B cell (primary cell): ENCODE results near the gene SPACA1. TPM values are rescaled to one million over a fixed set of nuclear protein-coding genes. Genes with fewer than 3 reads are reported as not detected.
A peak's percentile ranks its signal among the peaks of the same experiment; 100 is the strongest.

Source experiments
- ATAC-seq: fragments of 200-7000 bp; cut with Tn5 transposase; one replicate; pipeline ENCODE4 v1.10.0; 2021; ENCODE audit warnings: low read depth, mild to moderate bottlenecking, moderate number of reproducible peaks, moderate library complexity
- CTCF ChIA-PET: fragments of 350-600 bp; sonication (Branson Sonifier 250); formaldehyde crosslinking; loops from one replicate; lab custom pipeline; 2021; ENCODE audit warnings: antibody characterized with exemption, inconsistent platforms; lab: Charles Lee
- POLR2A ChIA-PET: fragments of 350-600 bp; sonication (Branson Sonifier 250); formaldehyde crosslinking; loops from one replicate; lab custom pipeline; 2021; ENCODE audit warnings: antibody characterized with exemption; lab: Charles Lee
- DNase-seq: peaks from one replicate; pipeline ENCODE4 v3.0.0; 2013
- H2AFZ ChIP-seq: 2 replicates; pipeline ENCODE4 v1.6.1; 2012; ENCODE audit warnings: mild to moderate bottlenecking, low read depth, low read length; ENCODE audit not compliant: insufficient read depth, poor library complexity, severe bottlenecking
- H3K27ac ChIP-seq, 2 donors: 1 replicate in 1 of 2; 2 replicates in 1 of 2; pipeline ENCODE4 v1.5.1; 2012 to 2013; ENCODE audit warnings: low read length in 2 of 2, mild to moderate bottlenecking in 2 of 2, moderate library complexity in 1 of 2
- H3K27me3 ChIP-seq, 4 experiments: fragments of 200-600 bp in 1 of 4; sonication (generic) in 1 of 4; replicated peaks in 1 of 4; 1 replicate in 2 of 4; 2 replicates in 2 of 4; pipeline versions ENCODE4 v1.6.1 to v1.7.0; 2013 to 2016; ENCODE audit warnings: low read length in 3 of 4, mild to moderate bottlenecking in 2 of 4, mixed read lengths in 1 of 4, moderate library complexity in 1 of 4; ENCODE audit not compliant: insufficient read depth in 4 of 4, control insufficient read depth in 3 of 4; ENCODE audit errors: control extremely low read depth in 1 of 4
- H3K36me3 ChIP-seq, 2 experiments: replicated peaks in 1 of 2; 1 replicate in 1 of 2; 2 replicates in 1 of 2; pipeline versions ENCODE4 v1.6.1 to v1.7.1; 2013; ENCODE audit warnings: low read length in 1 of 2; ENCODE audit not compliant: insufficient read depth in 2 of 2, control insufficient read depth in 1 of 2; ENCODE audit errors: control extremely low read depth in 1 of 2, extremely low read depth in 1 of 2
- H3K4me1 ChIP-seq, 2 donors: fragments of 200-600 bp in 1 of 2; sonication (generic) in 1 of 2; 1 replicate in 1 of 2; 2 replicates in 1 of 2; pipeline versions ENCODE4 v1.5.1 to v1.6.1; 2013 to 2017; ENCODE audit warnings: low read length in 2 of 2; ENCODE audit not compliant: control insufficient read depth in 2 of 2, insufficient read depth in 2 of 2
- H3K4me2 ChIP-seq: replicated peaks from 2 replicates; pipeline ENCODE3; 2012; ENCODE audit warnings: mild to moderate bottlenecking, low read depth, low read length; ENCODE audit not compliant: poor library complexity, severe bottlenecking
- H3K4me3 ChIP-seq, 5 experiments: fragments of 200-600 bp in 1 of 5; sonication (generic) in 1 of 5; 1 replicate in 3 of 5; 2 replicates in 2 of 5; pipeline versions ENCODE4 v1.5.1 to v1.7.0; 2011 to 2016; ENCODE audit warnings: low read length in 4 of 5, mild to moderate bottlenecking in 4 of 5, low read depth in 2 of 5, control low read depth in 1 of 5, moderate library complexity in 1 of 5; ENCODE audit not compliant: insufficient read depth in 1 of 5; ENCODE audit errors: control extremely low read depth in 1 of 5, extremely low read depth in 1 of 5
- H3K79me2 ChIP-seq: fragments of 200-600 bp; sonication (generic); one replicate; pipeline ENCODE4 v1.6.0; 2016; ENCODE audit warnings: low read length; ENCODE audit not compliant: control insufficient read depth, insufficient read depth
- H3K9ac ChIP-seq: fragments of 200-600 bp; sonication (generic); 2 replicates; pipeline ENCODE4 v1.6.1; 2017; ENCODE audit warnings: mild to moderate bottlenecking, low read length, moderate library complexity
- H3K9me3 ChIP-seq, 3 donors: one replicate each; pipeline versions ENCODE4 v1.6.1 to v1.7.1; 2013; ENCODE audit warnings: low read length in 2 of 3; ENCODE audit not compliant: control insufficient read depth in 2 of 3, insufficient read depth in 1 of 3; ENCODE audit errors: control extremely low read depth in 1 of 3
- H4K20me1 ChIP-seq: 2 replicates; pipeline ENCODE4 v1.6.0; 2012; ENCODE audit warnings: mild to moderate bottlenecking, low read length; ENCODE audit not compliant: insufficient read depth, control insufficient read depth, poor library complexity, severe bottlenecking
- H3K27ac Mint-ChIP-seq: one replicate; pipeline ENCODE4 v1.8.0; 2021; ENCODE audit warnings: mixed read lengths
- H3K27me3 Mint-ChIP-seq: one replicate; pipeline ENCODE4 v1.8.0; 2021; ENCODE audit warnings: mixed read lengths
- H3K4me1 Mint-ChIP-seq: one replicate; pipeline ENCODE4 v1.8.0; 2021; ENCODE audit warnings: mixed read lengths
- H3K4me3 Mint-ChIP-seq: one replicate; pipeline ENCODE4 v1.8.0; 2021; ENCODE audit warnings: mixed read lengths
- H3K9me3 Mint-ChIP-seq: one replicate; pipeline ENCODE4 v1.8.0; 2022; ENCODE audit warnings: mixed read lengths; ENCODE audit not compliant: insufficient read depth
- EZH2 ChIP-seq: IDR thresholded peaks from 2 replicates; pipeline ENCODE4 v1.6.1; 2012; ENCODE audit warnings: borderline replicate concordance, low read depth, mild to moderate bottlenecking, moderate library complexity, low read length; ENCODE audit not compliant: insufficient read depth, poor library complexity, severe bottlenecking
- WGBS: methylation state at CpG from one replicate; pipeline ENCODE4 v1.1.5; 2013; ENCODE audit warnings: missing lambda C conversion rate; ENCODE audit not compliant: insufficient coverage; 5-methylcytosine and 5-hydroxymethylcytosine counted together
- intact Hi-C: fragments of 100-400 bp; cut with micrococcal nuclease; formaldehyde crosslinking; loops from one replicate; pipeline ENCODE4 v1.10.0; 2022
- polyA plus RNA-seq: library from polyadenylated mRNA; depleted of rRNA; stranded (reverse); fragments of >200 nt; gene quantifications from 2 replicates; pipeline ENCODE4 v1.2.3, GENCODE V29; 2012
- total RNA-seq, 2 donors: library from RNA; stranded (reverse); fragments of 120-200 nt in 1 of 2; gene quantifications; 1 replicate in 1 of 2; 2 replicates in 1 of 2; pipeline versions ENCODE4 v1.2.3 to v1.2.4, GENCODE V29; 2013 to 2022
- TF ChIP-seq, protein P1 (sequence below): fragments of 200-600 bp; IDR thresholded peaks from one replicate; pipeline ENCODE4 v1.8.0; 2022; ENCODE audit warnings: antibody characterized with exemption, mild to moderate bottlenecking

SPACA1 gene
- total and polyA plus RNA-seq, 2 donors (not counting 1 experiment from before 2014, with no cell fraction given): not detected

DNA sequence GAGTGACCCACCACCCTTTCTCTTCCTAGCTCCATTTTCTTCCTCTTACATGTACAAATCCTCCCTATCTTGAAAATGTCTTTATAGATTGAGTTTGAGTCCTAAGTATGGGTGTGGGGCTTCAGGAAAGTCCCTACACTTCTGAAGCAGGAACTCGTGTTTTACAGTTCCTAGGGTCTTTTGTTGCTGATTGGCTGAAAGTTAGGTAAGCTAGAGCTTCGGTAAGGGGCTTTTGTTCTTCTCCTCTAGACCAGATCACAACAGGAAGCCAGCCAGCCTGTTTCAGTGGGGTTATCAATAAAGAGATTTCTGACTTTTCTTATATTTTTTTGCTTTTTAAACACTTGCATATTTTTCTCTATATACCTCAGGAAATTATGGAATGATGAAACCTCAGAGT, 67.2 kb downstream of the SPACA1 start:
- peaks cover 18 to 19% of the 10 kb centered on the region in 2 donors for H3K4me1 ChIP-seq
- peaks cover 0 to 2% (median 0%) of the 10 kb centered on the region in 4 experiments for H3K27me3 ChIP-seq
- H3K9me3 ChIP-seq: no peaks in the 10 kb centered on the region
- no peak overlapping the region for H3K4me3 ChIP-seq
- peak overlapping the region; percentile 20 for H2AFZ ChIP-seq
- intact Hi-C loops: loop anchor here (1.0 kb wide), 1 partner anchor 26 kb away; no protein-coding TSS in a partner anchor
- Mint-ChIP-seq H3K27me3 (peaks cover 7% of the 10 kb centered on the region), H3K27ac (peak overlapping the region; percentile 57), H3K4me1 (peaks cover 20% of the 10 kb centered on the region), H3K4me3 (peak overlapping the region; percentile 5), H3K9me3 (no peaks in the 10 kb centered on the region)
- DNase-seq (peak; percentile 38), ATAC-seq (peak; percentile 60)
- CTCF ChIA-PET: interaction anchor here (0.6 to 1.3 kb wide), 3 partner anchors 43 to 123 kb away, joined by 3 read pairs; no protein-coding TSS in a partner anchor
- no peak for TF ChIP-seq EZH2
- TF ChIP-seq, protein P1, sequence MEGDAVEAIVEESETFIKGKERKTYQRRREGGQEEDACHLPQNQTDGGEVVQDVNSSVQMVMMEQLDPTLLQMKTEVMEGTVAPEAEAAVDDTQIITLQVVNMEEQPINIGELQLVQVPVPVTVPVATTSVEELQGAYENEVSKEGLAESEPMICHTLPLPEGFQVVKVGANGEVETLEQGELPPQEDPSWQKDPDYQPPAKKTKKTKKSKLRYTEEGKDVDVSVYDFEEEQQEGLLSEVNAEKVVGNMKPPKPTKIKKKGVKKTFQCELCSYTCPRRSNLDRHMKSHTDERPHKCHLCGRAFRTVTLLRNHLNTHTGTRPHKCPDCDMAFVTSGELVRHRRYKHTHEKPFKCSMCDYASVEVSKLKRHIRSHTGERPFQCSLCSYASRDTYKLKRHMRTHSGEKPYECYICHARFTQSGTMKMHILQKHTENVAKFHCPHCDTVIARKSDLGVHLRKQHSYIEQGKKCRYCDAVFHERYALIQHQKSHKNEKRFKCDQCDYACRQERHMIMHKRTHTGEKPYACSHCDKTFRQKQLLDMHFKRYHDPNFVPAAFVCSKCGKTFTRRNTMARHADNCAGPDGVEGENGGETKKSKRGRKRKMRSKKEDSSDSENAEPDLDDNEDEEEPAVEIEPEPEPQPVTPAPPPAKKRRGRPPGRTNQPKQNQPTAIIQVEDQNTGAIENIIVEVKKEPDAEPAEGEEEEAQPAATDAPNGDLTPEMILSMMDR: no peak
- no peaks in the 10 kb centered on the region for H4K20me1 ChIP-seq
- H3K9ac ChIP-seq: no peak overlapping the region
- no peaks in the 10 kb centered on the region for H3K79me2 ChIP-seq
- H3K4me2 ChIP-seq: peak overlapping the region; percentile 41
- POLR2A ChIA-PET: no interaction called here
- no peaks in the 10 kb centered on the region for H3K36me3 ChIP-seq
- WGBS: no CpG with 5 or more reads among the region's 2 CpGs
- peak overlapping the region in 1 of 2 donors; percentile 65 for H3K27ac ChIP-seq

DNA sequence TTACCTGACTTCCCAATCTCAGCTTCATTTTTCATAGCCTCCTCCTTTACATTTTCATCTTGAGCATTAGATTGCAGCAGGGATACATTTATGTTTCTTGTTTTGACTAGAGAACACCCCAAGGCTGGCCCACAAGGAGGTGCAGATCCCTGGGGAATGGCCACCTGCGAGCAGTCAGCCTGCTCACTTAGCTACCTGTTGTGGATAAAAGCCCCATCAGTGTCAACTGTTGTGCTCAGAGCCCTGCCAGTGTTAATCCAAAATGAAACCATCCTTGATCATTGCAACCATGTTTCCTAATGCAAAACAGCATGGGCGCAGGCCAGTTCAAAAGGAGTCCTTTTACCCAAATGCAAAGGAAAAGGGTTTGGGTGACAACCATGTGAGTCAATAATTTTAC, 67.7 kb downstream of the SPACA1 start:
- intact Hi-C loops: loop anchor here (1.0 kb wide), 1 partner anchor 26 kb away; no protein-coding TSS in a partner anchor
- Mint-ChIP-seq H3K27ac (peak overlapping the region; percentile 57), H3K27me3 (peaks cover 7% of the 10 kb centered on the region), H3K4me1 (peaks cover 20% of the 10 kb centered on the region), H3K4me3 (peak overlapping the region; percentile 38), H3K9me3 (no peaks in the 10 kb centered on the region)
- TF ChIP-seq EZH2: no peak
- TF ChIP-seq, protein P1: no peak
- H4K20me1 ChIP-seq: no peaks in the 10 kb centered on the region
- H3K4me1 ChIP-seq: peaks cover 18 to 19% of the 10 kb centered on the region in 2 donors
- DNase-seq (peak; percentile 20), ATAC-seq (no peak)
- peak overlapping the region in 1 of 2 donors; percentile 65 for H3K27ac ChIP-seq
- H3K79me2 ChIP-seq: no peaks in the 10 kb centered on the region
- no peaks in the 10 kb centered on the region for H3K36me3 ChIP-seq
- peak overlapping the region; percentile 20 for H2AFZ ChIP-seq
- ChIA-PET POLR2A (no interaction called here), CTCF (interaction anchor here (0.6 to 1.3 kb wide), 3 partner anchors 44 to 123 kb away, joined by 3 read pairs; no protein-coding TSS in a partner anchor)
- no peaks in the 10 kb centered on the region for H3K9me3 ChIP-seq
- H3K4me2 ChIP-seq: peak overlapping the region; percentile 41
- WGBS: 71% methylated on average over 1 of the region's 2 CpGs
- no peak overlapping the region for H3K9ac ChIP-seq
- H3K4me3 ChIP-seq: no peak overlapping the region
- no peaks in the 10 kb centered on the region for H3K27me3 ChIP-seq
